GM12872 (cell line): ENCODE measurements around the gene CLPX.

Source experiments
- TF ChIP-seq, protein P1 (sequence below): IDR thresholded peaks from 3 replicates; pipeline ENCODE4 v1.5.1; 2011; ENCODE audit warnings: low read depth, mild to moderate bottlenecking, low read length, moderate library complexity; ENCODE audit not compliant: insufficient read depth

Gene CLPX

GRCh38 chr15:65101411-65101890 lies 83.7 kb downstream of the CLPX start:
- TF ChIP-seq, protein P1, sequence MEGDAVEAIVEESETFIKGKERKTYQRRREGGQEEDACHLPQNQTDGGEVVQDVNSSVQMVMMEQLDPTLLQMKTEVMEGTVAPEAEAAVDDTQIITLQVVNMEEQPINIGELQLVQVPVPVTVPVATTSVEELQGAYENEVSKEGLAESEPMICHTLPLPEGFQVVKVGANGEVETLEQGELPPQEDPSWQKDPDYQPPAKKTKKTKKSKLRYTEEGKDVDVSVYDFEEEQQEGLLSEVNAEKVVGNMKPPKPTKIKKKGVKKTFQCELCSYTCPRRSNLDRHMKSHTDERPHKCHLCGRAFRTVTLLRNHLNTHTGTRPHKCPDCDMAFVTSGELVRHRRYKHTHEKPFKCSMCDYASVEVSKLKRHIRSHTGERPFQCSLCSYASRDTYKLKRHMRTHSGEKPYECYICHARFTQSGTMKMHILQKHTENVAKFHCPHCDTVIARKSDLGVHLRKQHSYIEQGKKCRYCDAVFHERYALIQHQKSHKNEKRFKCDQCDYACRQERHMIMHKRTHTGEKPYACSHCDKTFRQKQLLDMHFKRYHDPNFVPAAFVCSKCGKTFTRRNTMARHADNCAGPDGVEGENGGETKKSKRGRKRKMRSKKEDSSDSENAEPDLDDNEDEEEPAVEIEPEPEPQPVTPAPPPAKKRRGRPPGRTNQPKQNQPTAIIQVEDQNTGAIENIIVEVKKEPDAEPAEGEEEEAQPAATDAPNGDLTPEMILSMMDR, result peak; percentile 77

DNA sequence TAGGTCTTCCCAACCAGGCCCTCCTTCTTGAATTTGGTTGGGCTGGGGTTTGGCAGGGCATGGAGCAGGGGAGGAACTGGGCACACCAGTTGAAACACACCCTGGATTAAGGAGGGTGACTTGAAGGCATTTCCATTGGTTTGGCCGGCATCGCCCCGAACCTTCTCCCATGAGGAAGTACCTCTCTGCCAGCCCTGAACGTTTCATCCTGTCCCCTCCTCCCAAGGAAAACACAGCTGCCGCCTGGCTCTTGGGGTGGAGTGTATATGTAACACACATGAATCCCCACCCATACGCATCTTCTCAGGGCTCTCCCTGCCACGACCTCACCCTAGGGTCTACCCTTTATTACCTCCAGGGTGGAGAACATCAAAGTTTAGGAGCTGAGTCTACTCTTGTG lies 84.7 kb downstream of the CLPX start:
- TF ChIP-seq, protein P1, result no peak

DNA sequence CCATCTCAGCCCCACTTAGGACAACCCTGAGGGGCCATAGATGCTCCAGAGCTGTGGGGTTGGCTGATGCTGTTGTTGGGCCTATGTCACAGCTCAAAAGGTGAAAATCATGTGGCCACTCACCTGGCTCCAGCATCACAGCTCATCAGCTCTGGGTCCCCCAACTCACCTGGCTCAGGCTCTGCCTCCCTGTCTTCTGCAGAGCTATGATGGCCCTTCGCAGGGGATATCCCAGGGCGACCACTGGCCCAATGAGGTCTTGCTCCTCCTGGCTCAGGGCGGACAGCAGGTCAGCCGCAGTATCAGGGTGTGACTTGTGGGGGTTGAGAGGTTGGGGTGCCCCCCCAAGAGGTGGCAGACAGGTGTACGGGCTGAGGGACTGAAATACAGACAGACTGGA lies 85.8 kb downstream of the CLPX start:
- TF ChIP-seq, protein P1, result no peak
